MM.1S (cell line): ENCODE measurements around the gene IL10RB.
A peak's percentile ranks its signal among the peaks of the same experiment; 100 is the strongest.

ENCODE experiments used
- DNase-seq: peaks from one replicate; pipeline ENCODE4 v3.0.0-alpha.2; 2015
- H2AFZ ChIP-seq: fragments of 300-600 bp; sonication (generic); 2 replicates; pipeline ENCODE4 v1.6.0; 2016; ENCODE audit warnings: antibody characterized with exemption, low read length
- H3F3A ChIP-seq: fragments of 300-600 bp; sonication (generic); 2 replicates; pipeline ENCODE4 v1.6.1; 2016; ENCODE audit warnings: mild to moderate bottlenecking, antibody characterized with exemption, low read length, moderate library complexity, mixed read lengths; ENCODE audit not compliant: insufficient read depth
- H3K27ac ChIP-seq: fragments of 300-600 bp; sonication (generic); 2 replicates; pipeline ENCODE4 v1.5.1; 2016; ENCODE audit warnings: mild to moderate bottlenecking, low read length
- H3K27me3 ChIP-seq: fragments of 300-600 bp; sonication (generic); replicated peaks from 2 replicates; pipeline ENCODE4 v1.6.0; 2016; ENCODE audit warnings: low read length; ENCODE audit not compliant: insufficient read depth
- H3K36me3 ChIP-seq: fragments of 300-600 bp; sonication (generic); replicated peaks from 2 replicates; pipeline ENCODE4 v1.6.1; 2016; ENCODE audit warnings: mild to moderate bottlenecking, low read length, mixed read lengths; ENCODE audit not compliant: insufficient read depth
- H3K4me1 ChIP-seq: fragments of 300-600 bp; sonication (generic); 2 replicates; pipeline ENCODE4 v1.6.1; 2016; ENCODE audit warnings: low read length, mixed read lengths
- H3K4me2 ChIP-seq: fragments of 300-600 bp; sonication (generic); 2 replicates; pipeline ENCODE4 v1.6.0; 2016; ENCODE audit warnings: low read depth, low read length
- H3K4me3 ChIP-seq: fragments of 300-600 bp; sonication (generic); 2 replicates; pipeline ENCODE4 v1.5.1; 2016; ENCODE audit warnings: low read length, mixed read lengths
- H3K79me2 ChIP-seq: fragments of 300-600 bp; sonication (generic); 2 replicates; pipeline ENCODE4 v1.6.1; 2016; ENCODE audit warnings: mixed run types, low read length, mixed read lengths
- H3K9ac ChIP-seq: fragments of 300-600 bp; sonication (generic); 2 replicates; pipeline ENCODE4 v1.6.1; 2016; ENCODE audit warnings: low read length, mixed read lengths
- H3K9me2 ChIP-seq: fragments of 300-600 bp; sonication (generic); replicated peaks from 2 replicates; pipeline ENCODE4 v1.6.1; 2016; ENCODE audit warnings: mild to moderate bottlenecking, low read length, mixed read lengths; ENCODE audit not compliant: insufficient read depth
- H3K9me3 ChIP-seq: fragments of 300-600 bp; sonication (generic); replicated peaks from 2 replicates; pipeline ENCODE4 v1.6.1; 2016; ENCODE audit warnings: mild to moderate bottlenecking, low read length, mixed read lengths; ENCODE audit not compliant: insufficient read depth
- H4K20me1 ChIP-seq: fragments of 300-600 bp; sonication (generic); 2 replicates; pipeline ENCODE4 v1.6.1; 2016; ENCODE audit warnings: mild to moderate bottlenecking, low read length, moderate library complexity, mixed read lengths; ENCODE audit not compliant: insufficient read depth
- CTCF ChIP-seq: fragments of 300-600 bp; sonication (generic); IDR thresholded peaks from 2 replicates; pipeline ENCODE4 v1.5.1; 2016; ENCODE audit warnings: antibody characterized with exemption, low read length, mixed read lengths
- EZH2 ChIP-seq: fragments of 300-600 bp; sonication (generic); optimal IDR thresholded peaks from 2 replicates; pipeline ENCODE3; 2017; ENCODE audit warnings: low read depth, mild to moderate bottlenecking, antibody characterized with exemption, low read length, mixed read lengths
- EZH2phosphoT487 ChIP-seq: fragments of 300-600 bp; sonication (generic); IDR thresholded peaks from 2 replicates; pipeline ENCODE4 v1.6.1; 2018; ENCODE audit warnings: antibody characterized with exemption, low read length

Gene IL10RB

GRCh38 chr21:33268393-33268736 is 2.2 kb downstream of the IL10RB start:
- no peak overlapping the region; the same call in 1 of the 2 replicates for H3K9ac ChIP-seq
- no peaks in the 10 kb centered on the region for H3K36me3 ChIP-seq
- no peak for TF ChIP-seq EZH2
- no peak for TF ChIP-seq EZH2phosphoT487
- H3K27ac ChIP-seq, result peak overlapping the region; percentile 56
- H3K9me2 ChIP-seq, result no peaks in the 10 kb centered on the region
- no peak overlapping the region for H2AFZ ChIP-seq
- no peaks in the 10 kb centered on the region for H4K20me1 ChIP-seq
- H3K9me3 ChIP-seq, result no peaks in the 10 kb centered on the region
- H3K27me3 ChIP-seq, result no peaks in the 10 kb centered on the region
- no peak for DNase-seq
- H3K4me2 ChIP-seq, result peak overlapping the region; percentile 85
- peak overlapping the region; percentile 8; the same call in 1 of the 2 replicates for H3K4me3 ChIP-seq
- peaks cover 43% of the 10 kb centered on the region for H3F3A ChIP-seq
- peaks cover 35% of the 10 kb centered on the region for H3K4me1 ChIP-seq
- peaks cover 36% of the 10 kb centered on the region for H3K79me2 ChIP-seq

- H3K4me1 ChIP-seq, result peaks cover 35% of the 10 kb centered on the region
- H4K20me1 ChIP-seq, result no peaks in the 10 kb centered on the region
- no peaks in the 10 kb centered on the region for H3K9me3 ChIP-seq
- H3K9ac ChIP-seq, result peak overlapping the region; percentile 2; the same call in 1 of the 2 replicates
- no peaks in the 10 kb centered on the region for H3K36me3 ChIP-seq
- peak; percentile 97 for DNase-seq
- H3K9me2 ChIP-seq, result no peaks in the 10 kb centered on the region
- H2AFZ ChIP-seq, result no peak overlapping the region
- peak overlapping the region; percentile 85 for H3K4me2 ChIP-seq
- TF ChIP-seq EZH2 (no peak), EZH2phosphoT487 (no peak), CTCF (peak; percentile 70)
- peaks cover 32% of the 10 kb centered on the region for H3K79me2 ChIP-seq
- peaks cover 43% of the 10 kb centered on the region for H3F3A ChIP-seq
- H3K27ac ChIP-seq, result peak overlapping the region; percentile 56
- H3K27me3 ChIP-seq, result no peaks in the 10 kb centered on the region
- peak overlapping the region; percentile 8; the same call in 1 of the 2 replicates for H3K4me3 ChIP-seq
These were observed 2.7 kb downstream of the IL10RB start for GRCh38 chr21:33268737-33269441.

GRCh38 chr21:33270986-33271385 is 4.8 kb downstream of the IL10RB start:
- no peaks in the 10 kb centered on the region for H3K9me3 ChIP-seq
- no peaks in the 10 kb centered on the region for H3K27me3 ChIP-seq
- H3K9me2 ChIP-seq, result no peaks in the 10 kb centered on the region
- no peak overlapping the region for H3K27ac ChIP-seq
- TF ChIP-seq EZH2phosphoT487 (no peak), EZH2 (no peak), CTCF (no peak)
- no peak for DNase-seq
- no peak overlapping the region for H3K9ac ChIP-seq
- H2AFZ ChIP-seq, result no peak overlapping the region
- peaks cover 27% of the 10 kb centered on the region for H3K79me2 ChIP-seq
- no peak overlapping the region for H3K4me3 ChIP-seq
- H3K36me3 ChIP-seq, result no peaks in the 10 kb centered on the region
- H3K4me2 ChIP-seq, result no peak overlapping the region
- H3F3A ChIP-seq, result peaks cover 32% of the 10 kb centered on the region
- H4K20me1 ChIP-seq, result no peaks in the 10 kb centered on the region
- peaks cover 25% of the 10 kb centered on the region for H3K4me1 ChIP-seq

- Histone ChIP-seq H4K20me1 (no peaks in the 10 kb centered on the region), H3K4me2 (no peak overlapping the region), H3K9me3 (no peaks in the 10 kb centered on the region), H3K4me3 (no peak overlapping the region), H3K4me1 (peaks cover 18% of the 10 kb centered on the region), H3K9ac (no peak overlapping the region), H3K79me2 (peaks cover 9% of the 10 kb centered on the region), H3K27me3 (no peaks in the 10 kb centered on the region), H3K36me3 (no peaks in the 10 kb centered on the region), H2AFZ (no peak overlapping the region), H3K9me2 (no peaks in the 10 kb centered on the region), H3F3A (peaks cover 19% of the 10 kb centered on the region), H3K27ac (no peak overlapping the region)
- no peak for DNase-seq
- no peak for TF ChIP-seq EZH2phosphoT487
- TF ChIP-seq EZH2, result no peak
- TF ChIP-seq CTCF, result no peak
These were observed 6.9 kb downstream of the IL10RB start for GRCh38 chr21:33273044-33273443.
